Trophoblast cell (in vitro differentiated cells and primary cell): Measurements from ENCODE around the gene IQSEC1.

Experiments
- DNase-seq, 2 donors: peaks; one replicate each; pipeline ENCODE4 v3.0.0-alpha.2; 2016
- H2AFZ ChIP-seq: 2 replicates; pipeline ENCODE4 v1.6.1; 2013; ENCODE audit warnings: low read length, moderate library complexity, mild to moderate bottlenecking; ENCODE audit not compliant: insufficient read depth, poor library complexity
- H2AK5ac ChIP-seq: 2 replicates; pipeline ENCODE4 v1.6.1; 2013; ENCODE audit warnings: mild to moderate bottlenecking, low read length
- H2BK120ac ChIP-seq: 2 replicates; pipeline ENCODE4 v1.6.1; 2013; ENCODE audit warnings: low read length, mild to moderate bottlenecking, moderate library complexity; ENCODE audit not compliant: insufficient read depth, poor library complexity
- H2BK12ac ChIP-seq: 2 replicates; pipeline ENCODE4 v1.6.1; 2013; ENCODE audit warnings: mild to moderate bottlenecking, low read length, moderate library complexity
- H2BK5ac ChIP-seq: 2 replicates; pipeline ENCODE4 v1.6.1; 2013; ENCODE audit warnings: low read length, low read depth, moderate library complexity, mild to moderate bottlenecking; ENCODE audit not compliant: poor library complexity
- H3K14ac ChIP-seq: 2 replicates; pipeline ENCODE4 v1.6.1; 2013; ENCODE audit warnings: mild to moderate bottlenecking, low read length
- H3K18ac ChIP-seq: 2 replicates; pipeline ENCODE4 v1.6.1; 2013; ENCODE audit warnings: mild to moderate bottlenecking, low read length
- H3K23ac ChIP-seq: 2 replicates; pipeline ENCODE4 v1.6.1; 2013; ENCODE audit warnings: low read length
- H3K27ac ChIP-seq: 2 replicates; pipeline ENCODE4 v1.5.1; 2013; ENCODE audit warnings: low read depth, mild to moderate bottlenecking, inconsistent platforms, low read length, moderate library complexity
- H3K27me3 ChIP-seq: 2 replicates; pipeline ENCODE4 v1.6.1; 2013; ENCODE audit warnings: inconsistent platforms, mild to moderate bottlenecking, low read length, moderate library complexity; ENCODE audit not compliant: insufficient read depth
- H3K36me3 ChIP-seq, 2 experiments: 1 replicate in 1 of 2; 2 replicates in 1 of 2; pipeline ENCODE4 v1.6.1; 2013; ENCODE audit warnings: low read length in 2 of 2, mild to moderate bottlenecking in 2 of 2, moderate library complexity in 1 of 2; ENCODE audit not compliant: insufficient read depth in 2 of 2, control insufficient read depth in 1 of 2
- H3K4ac ChIP-seq: 2 replicates; pipeline ENCODE4 v1.6.1; 2013; ENCODE audit warnings: low read depth, mild to moderate bottlenecking, low read length, moderate library complexity
- H3K4me1 ChIP-seq, 2 experiments: 1 replicate in 1 of 2; 2 replicates in 1 of 2; pipeline ENCODE4 v1.6.1; 2013; ENCODE audit warnings: low read length in 2 of 2, mild to moderate bottlenecking in 2 of 2, moderate library complexity in 1 of 2; ENCODE audit not compliant: insufficient read depth in 2 of 2, control insufficient read depth in 1 of 2
- H3K4me2 ChIP-seq: 2 replicates; pipeline ENCODE4 v1.6.1; 2013; ENCODE audit warnings: inconsistent platforms, mild to moderate bottlenecking, low read length, moderate library complexity
- H3K4me3 ChIP-seq: 2 replicates; pipeline ENCODE4 v1.5.1; 2013; ENCODE audit warnings: mild to moderate bottlenecking, low read depth, low read length, inconsistent platforms
- H3K79me1 ChIP-seq: one replicate; pipeline ENCODE4 v1.6.1; 2013; ENCODE audit warnings: low read length
- H3K79me2 ChIP-seq: 2 replicates; pipeline ENCODE4 v1.6.1; 2013; ENCODE audit warnings: low read length, mild to moderate bottlenecking; ENCODE audit not compliant: control insufficient read depth, insufficient read depth, poor library complexity
- H3K9ac ChIP-seq: 2 replicates; pipeline ENCODE4 v1.6.1; 2013; ENCODE audit warnings: mild to moderate bottlenecking, low read length
- H3K9me3 ChIP-seq: 2 replicates; pipeline ENCODE4 v1.6.1; 2013; ENCODE audit warnings: low read depth, mild to moderate bottlenecking, control low read depth, inconsistent platforms, low read length; ENCODE audit not compliant: insufficient read depth
- H4K12ac ChIP-seq: 2 replicates; pipeline ENCODE4 v1.6.1; 2013; ENCODE audit warnings: low read depth, mild to moderate bottlenecking, low read length, moderate library complexity
- H4K8ac ChIP-seq: 2 replicates; pipeline ENCODE4 v1.6.1; 2013; ENCODE audit warnings: low read depth, mild to moderate bottlenecking, low read length, moderate library complexity
- H4K91ac ChIP-seq: one replicate; pipeline ENCODE4 v1.6.1; 2013; ENCODE audit warnings: low read depth, mild to moderate bottlenecking, low read length, moderate library complexity
- WGBS: extraction: QIAGEN DNeasy Blood & Tissue Kit; methylation state at CpG from one replicate; pipeline ENCODE4 v1.1.7; 2013; ENCODE audit warnings: missing lambda C conversion rate; ENCODE audit not compliant: insufficient read length, insufficient coverage; ENCODE audit errors: extremely low coverage; 5-methylcytosine and 5-hydroxymethylcytosine counted together

The IQSEC1 gene

DNA sequence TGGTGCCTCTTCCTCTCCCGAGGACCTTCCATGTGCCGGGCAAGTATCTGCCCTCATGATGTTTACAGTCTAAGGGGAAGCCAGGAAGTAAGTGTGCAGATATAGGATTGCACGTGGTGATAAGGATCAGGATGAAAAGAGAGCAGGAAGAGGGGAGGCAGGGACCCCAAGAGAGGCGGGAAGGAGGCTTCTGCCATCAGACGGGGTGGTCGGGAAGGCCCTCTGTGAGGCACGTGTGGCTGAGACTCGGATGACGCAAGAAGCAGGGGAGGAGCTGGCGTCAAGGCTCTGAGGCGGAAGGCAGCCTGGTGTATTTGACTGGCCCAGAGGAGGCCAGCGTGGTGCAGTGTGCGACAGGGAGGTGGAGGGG is 762 bp upstream of the IQSEC1 start:
- Histone ChIP-seq H3K4ac (no peak overlapping the region), H3K4me1 (no peaks in the 10 kb centered on the region), H3K27me3 (peaks cover 34% of the 10 kb centered on the region), H4K8ac (no peak overlapping the region), H3K79me2 (no peaks in the 10 kb centered on the region), H3K23ac (no peak overlapping the region), H3K4me3 (no peak overlapping the region), H3K79me1 (no peaks in the 10 kb centered on the region), H4K91ac (no peak overlapping the region), H3K27ac (no peak overlapping the region), H3K4me2 (no peak overlapping the region), H2AFZ (no peak overlapping the region), H3K14ac (no peak overlapping the region), H4K12ac (no peak overlapping the region), H3K9ac (no peak overlapping the region), H2BK120ac (no peak overlapping the region), H2AK5ac (no peak overlapping the region), H3K9me3 (peaks cover 7% of the 10 kb centered on the region), H2BK12ac (no peak overlapping the region), H3K18ac (no peak overlapping the region), H2BK5ac (no peak overlapping the region), H3K36me3 (no peaks in the 10 kb centered on the region)
- WGBS: no CpG with 5 or more reads among the region's 13 CpGs
- DNase-seq: no peak

DNA sequence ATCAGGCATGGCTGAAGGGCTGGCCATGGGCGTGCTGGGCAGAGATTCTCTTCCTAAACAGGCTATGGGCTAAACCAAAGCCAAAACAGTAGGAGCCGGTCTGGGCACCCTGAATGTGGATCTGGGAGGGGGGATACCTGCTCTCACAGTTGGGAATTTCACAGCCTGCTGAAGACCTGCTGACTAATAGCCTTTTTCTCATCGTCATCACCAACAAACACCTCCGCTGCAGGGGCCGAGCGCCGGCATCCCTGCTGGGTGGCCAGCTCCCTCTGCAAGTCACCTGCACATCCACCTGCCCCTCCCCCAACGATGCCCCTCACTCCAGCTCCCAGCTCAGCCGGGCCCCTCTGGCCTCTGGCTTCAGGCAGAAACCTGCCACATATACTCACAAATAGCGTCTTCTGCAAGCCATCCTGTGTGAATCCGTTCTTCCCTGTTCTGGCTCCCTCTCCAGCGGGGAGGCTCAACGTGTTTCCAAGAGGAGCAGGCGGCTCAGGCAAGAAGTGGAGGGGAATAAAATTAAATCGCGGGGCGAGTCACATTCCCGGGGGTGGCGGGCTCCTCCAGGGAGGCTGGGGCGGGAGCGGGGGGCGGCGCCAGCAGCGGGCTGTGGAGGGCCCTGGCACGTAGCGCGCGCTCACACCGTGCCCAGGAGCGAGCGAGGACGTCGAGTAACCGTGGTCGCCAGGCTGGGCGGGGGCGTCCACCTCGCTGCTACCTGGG is 466 bp downstream of the IQSEC1 start:
- WGBS: no CpG with 5 or more reads among the region's 38 CpGs
- peaks cover 34% of the 10 kb centered on the region for H3K27me3 ChIP-seq

DNA sequence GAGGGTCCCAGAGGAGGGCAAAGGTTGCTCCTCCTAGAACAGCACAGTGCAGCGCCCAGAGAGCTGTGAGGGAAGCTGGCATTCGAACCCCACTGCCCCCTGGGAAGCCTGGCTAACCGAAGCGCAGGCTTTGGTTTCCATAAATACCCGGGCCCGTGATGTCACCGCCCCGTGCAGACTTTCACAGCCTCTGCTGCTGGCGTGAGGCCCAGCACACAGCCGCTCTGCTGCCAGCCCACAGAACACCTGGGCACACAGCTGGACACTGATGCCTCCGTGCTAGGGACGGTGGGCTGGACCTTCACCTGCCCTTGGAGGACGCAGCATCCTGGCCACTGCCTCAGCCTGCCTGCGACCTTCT is 1.0 kb downstream of the IQSEC1 start:
- no peak overlapping the region for H2BK12ac ChIP-seq
- H4K12ac ChIP-seq: no peak overlapping the region
- no peak overlapping the region for H3K9ac ChIP-seq
- H3K27me3 ChIP-seq: peaks cover 34% of the 10 kb centered on the region
- no peak overlapping the region for H4K8ac ChIP-seq
- no peak overlapping the region for H3K14ac ChIP-seq
- no peak for DNase-seq
- no peak overlapping the region for H3K4me3 ChIP-seq
- no peak overlapping the region for H3K23ac ChIP-seq
- no peak overlapping the region for H3K4me2 ChIP-seq
- no peaks in the 10 kb centered on the region for H3K79me1 ChIP-seq
- no peaks in the 10 kb centered on the region for H3K79me2 ChIP-seq
- no peak overlapping the region for H3K18ac ChIP-seq
- H3K9me3 ChIP-seq: peaks cover 7% of the 10 kb centered on the region
- H3K36me3 ChIP-seq: no peaks in the 10 kb centered on the region
- H2BK5ac ChIP-seq: no peak overlapping the region
- no CpG with 5 or more reads among the region's 14 CpGs for WGBS
- H2BK120ac ChIP-seq: no peak overlapping the region
- H3K27ac ChIP-seq: no peak overlapping the region
- no peak overlapping the region for H2AFZ ChIP-seq
- H2AK5ac ChIP-seq: no peak overlapping the region
- no peak overlapping the region for H4K91ac ChIP-seq
- H3K4ac ChIP-seq: no peak overlapping the region
- H3K4me1 ChIP-seq: no peaks in the 10 kb centered on the region

More for the DNA sequence above, 466 bp downstream of the IQSEC1 start:
- no peaks in the 10 kb centered on the region for H3K79me2 ChIP-seq
- H3K79me1 ChIP-seq: no peaks in the 10 kb centered on the region
- no peak overlapping the region for H3K4ac ChIP-seq
- H3K4me3 ChIP-seq: no peak overlapping the region
- no peak overlapping the region for H3K9ac ChIP-seq
- no peak for DNase-seq
- H3K14ac ChIP-seq: no peak overlapping the region
- no peak overlapping the region for H2BK12ac ChIP-seq
- H3K18ac ChIP-seq: no peak overlapping the region
- no peaks in the 10 kb centered on the region for H3K36me3 ChIP-seq
- H3K9me3 ChIP-seq: peaks cover 7% of the 10 kb centered on the region
- H2AFZ ChIP-seq: no peak overlapping the region
- H3K27ac ChIP-seq: no peak overlapping the region
- no peak overlapping the region for H2AK5ac ChIP-seq
- H4K91ac ChIP-seq: no peak overlapping the region
- no peak overlapping the region for H3K4me2 ChIP-seq
- H4K8ac ChIP-seq: no peak overlapping the region
- no peak overlapping the region for H2BK5ac ChIP-seq
- no peak overlapping the region for H4K12ac ChIP-seq
- no peak overlapping the region for H3K23ac ChIP-seq
- H2BK120ac ChIP-seq: no peak overlapping the region
- no peaks in the 10 kb centered on the region for H3K4me1 ChIP-seq

DNA sequence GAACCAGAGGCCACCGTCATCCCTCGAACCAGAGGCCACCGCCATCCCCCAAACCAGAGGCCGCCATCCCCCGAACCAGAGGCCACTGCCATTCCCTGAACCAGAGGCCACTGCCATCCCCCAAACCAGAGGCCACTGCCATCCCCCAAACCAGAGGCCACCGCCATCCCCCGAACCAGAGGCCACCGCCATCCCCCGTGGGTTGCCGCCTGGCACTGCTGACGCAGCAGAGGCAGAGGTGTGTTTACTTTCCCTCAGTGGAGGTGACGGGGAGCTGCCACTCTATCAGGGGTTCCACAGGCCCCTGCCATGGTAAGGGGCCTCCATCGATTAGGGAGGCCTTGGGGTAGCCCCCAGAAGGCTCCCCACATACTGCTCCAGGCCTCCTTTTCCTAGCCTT is 1.5 kb downstream of the IQSEC1 start:
- no peak overlapping the region for H3K14ac ChIP-seq
- peaks cover 7% of the 10 kb centered on the region for H3K9me3 ChIP-seq
- H3K23ac ChIP-seq: no peak overlapping the region
- no peak overlapping the region for H3K4ac ChIP-seq
- H3K9ac ChIP-seq: no peak overlapping the region
- H3K18ac ChIP-seq: no peak overlapping the region
- H3K79me1 ChIP-seq: no peaks in the 10 kb centered on the region
- H3K36me3 ChIP-seq: no peaks in the 10 kb centered on the region
- no peak overlapping the region for H2BK5ac ChIP-seq
- no peak overlapping the region for H3K4me3 ChIP-seq
- H3K4me2 ChIP-seq: no peak overlapping the region
- no CpG with 5 or more reads among the region's 13 CpGs for WGBS
- DNase-seq: no peak
- no peak overlapping the region for H2AK5ac ChIP-seq
- no peaks in the 10 kb centered on the region for H3K79me2 ChIP-seq
- no peak overlapping the region for H2BK12ac ChIP-seq
- H3K27me3 ChIP-seq: peaks cover 34% of the 10 kb centered on the region
- no peaks in the 10 kb centered on the region for H3K4me1 ChIP-seq
- H4K8ac ChIP-seq: no peak overlapping the region
- H2AFZ ChIP-seq: no peak overlapping the region
- no peak overlapping the region for H4K12ac ChIP-seq
- no peak overlapping the region for H2BK120ac ChIP-seq
- no peak overlapping the region for H3K27ac ChIP-seq
- H4K91ac ChIP-seq: no peak overlapping the region
